Stimulated activated CD8-positive, alpha-beta memory T cell treated with anti-CD3 and anti-CD28 coated beads, Interleukin-4, amount 100 ng/mL, for 48 hours (primary cell): ENCODE measurements around the gene PILRB.
"Not testable (repeated sequence)": the region's sequence is repeated elsewhere in the genome, so short reads cannot be mapped to it uniquely, and the experiment has no call there.

Source experiments
- DNase-seq: peaks from one replicate; pipeline ENCODE4 v3.0.0-alpha.2; 2020

The PILRB gene

DNA sequence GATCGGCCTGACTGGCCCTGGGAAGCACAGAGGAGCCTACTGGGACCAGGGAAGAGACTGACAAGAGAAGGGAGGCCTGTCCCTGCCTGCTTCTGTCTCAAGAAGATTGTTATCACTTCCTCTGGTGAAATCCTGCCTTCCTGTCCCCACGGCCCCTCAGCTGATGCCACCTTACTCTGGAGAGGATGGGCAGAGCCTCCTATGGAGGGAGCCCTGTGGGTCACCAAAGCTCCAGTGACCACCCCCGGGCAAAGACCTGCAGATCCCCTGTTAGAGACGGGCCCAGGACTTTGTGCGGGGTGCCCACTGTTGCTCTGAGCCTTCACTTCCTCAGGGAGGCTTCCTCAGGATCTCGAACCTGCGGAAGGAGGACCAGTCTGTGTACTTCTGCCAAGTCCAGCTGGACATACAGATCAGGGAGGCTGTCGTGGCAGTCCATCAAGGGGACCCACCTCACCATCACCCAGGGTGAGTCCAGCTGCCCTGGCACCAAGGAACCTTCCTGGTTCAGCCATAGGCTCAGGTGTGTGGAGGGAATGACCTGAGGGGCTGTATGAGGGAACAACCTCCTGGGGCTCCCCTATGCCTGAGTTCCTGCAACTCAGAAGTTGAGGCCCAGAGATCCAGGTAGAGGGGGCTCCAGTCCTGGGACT is 1.4 kb upstream of the PILRB start:
- no peak for DNase-seq

DNA sequence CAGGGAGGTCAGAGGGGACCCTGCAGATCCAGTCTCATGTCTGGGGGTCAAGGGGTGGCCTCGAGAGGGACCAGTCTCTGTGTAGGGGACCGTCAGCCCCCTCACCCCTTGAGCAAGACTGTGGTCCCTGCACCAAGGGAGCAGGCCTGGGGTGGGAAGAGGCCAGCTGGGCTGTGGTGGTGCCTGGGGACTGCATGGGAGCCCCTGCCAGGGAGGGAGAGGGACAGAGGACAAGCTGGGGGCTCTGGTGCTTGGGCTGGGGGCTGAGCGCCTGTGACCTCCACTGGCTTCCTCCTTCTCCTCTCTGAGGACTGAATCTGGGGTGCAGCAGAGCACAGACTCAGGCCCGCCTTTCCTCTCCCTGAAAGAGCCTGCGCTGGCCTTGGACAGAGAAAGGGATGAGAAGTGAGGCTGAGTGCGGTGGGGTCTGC is 771 bp upstream of the PILRB start:
- DNase-seq, result no peak

DNA sequence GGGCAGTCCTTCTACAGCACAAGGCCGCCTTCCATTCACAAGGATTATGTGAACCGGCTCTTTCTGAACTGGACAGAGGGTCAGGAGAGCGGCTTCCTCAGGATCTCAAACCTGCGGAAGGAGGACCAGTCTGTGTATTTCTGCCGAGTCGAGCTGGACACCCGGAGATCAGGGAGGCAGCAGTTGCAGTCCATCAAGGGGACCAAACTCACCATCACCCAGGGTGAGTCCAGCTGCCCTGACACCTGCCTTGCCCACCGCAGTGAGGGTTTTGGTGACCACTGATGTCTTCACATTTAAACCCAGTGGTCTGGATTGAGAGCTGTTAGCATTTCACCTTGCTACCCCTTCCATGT is 918 bp downstream of the PILRB start:
- no peak for DNase-seq

DNA sequence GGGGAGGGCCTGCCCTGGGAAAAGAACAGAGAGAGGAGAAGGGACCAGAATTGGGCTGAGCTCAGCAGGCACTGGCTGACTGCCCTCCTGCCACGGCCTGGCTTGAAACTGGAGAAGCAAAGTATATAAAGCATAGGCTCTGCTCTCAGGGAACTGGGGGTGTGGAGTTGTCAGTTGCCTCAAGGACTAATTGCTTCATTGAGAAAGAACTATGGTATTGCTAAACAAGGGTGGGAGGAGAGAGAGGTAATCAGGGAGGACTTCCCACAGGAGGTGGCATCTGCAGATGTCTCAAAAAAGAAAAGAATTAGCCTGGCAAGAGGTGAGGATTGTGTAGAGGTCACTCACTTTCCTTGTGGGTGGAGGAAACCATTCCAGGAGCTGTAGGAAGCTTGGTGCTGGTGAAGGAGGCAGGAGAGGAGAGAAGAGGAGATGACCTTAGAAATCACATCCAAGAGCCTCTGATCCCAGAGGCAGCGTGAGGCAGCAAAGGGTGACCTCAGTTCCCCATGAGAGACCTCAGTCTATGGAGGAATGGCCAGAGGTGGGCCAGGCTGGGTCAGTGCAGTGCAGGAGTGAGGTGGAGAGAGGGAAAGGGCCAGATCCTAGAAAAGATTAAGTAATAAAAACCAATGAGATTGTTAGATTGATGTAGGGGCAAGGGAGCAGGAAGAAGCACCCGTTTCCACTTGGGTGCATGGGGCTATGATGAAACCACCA is 2.4 kb downstream of the PILRB start:
- no peak for DNase-seq

DNA sequence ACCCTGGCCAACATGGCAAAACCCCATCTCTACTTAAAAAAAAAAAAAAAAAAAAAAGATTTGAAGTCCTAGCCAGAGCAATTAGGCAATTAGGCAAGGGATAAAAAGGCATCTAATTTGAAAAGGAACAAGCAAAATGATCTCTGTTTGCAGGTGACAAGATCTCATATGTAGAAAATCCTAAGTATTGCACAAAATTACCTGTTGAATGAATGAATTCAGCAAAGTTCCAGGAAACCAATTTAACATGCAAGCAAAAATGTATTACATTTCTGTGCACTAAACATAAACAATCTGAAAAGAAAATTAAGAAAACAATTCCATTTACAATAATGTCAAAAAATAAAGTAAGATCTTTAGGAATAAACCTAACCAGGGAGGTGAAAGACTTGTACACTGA is 5.2 kb downstream of the PILRB start:
- DNase-seq, result no peak

DNA sequence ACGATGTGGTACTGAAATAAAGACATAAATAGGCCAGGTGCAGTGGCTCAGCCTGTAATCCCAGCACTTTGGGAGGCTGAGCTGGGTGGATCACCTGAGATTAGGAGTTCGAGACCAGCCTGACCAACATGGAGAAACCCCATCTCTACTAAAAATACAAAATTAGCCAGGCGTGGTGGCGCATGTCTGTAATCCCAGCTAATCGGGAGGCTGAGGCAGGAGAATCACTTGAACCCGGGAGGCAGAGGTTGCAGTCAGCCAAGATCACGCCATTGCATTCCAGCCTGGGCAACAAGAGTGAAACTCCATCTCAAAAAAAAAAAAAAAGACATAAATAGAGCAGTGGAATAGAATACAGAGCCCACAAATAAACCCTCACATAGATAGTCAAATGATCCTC is 5.9 kb downstream of the PILRB start:
- not testable (repeated sequence) for DNase-seq

DNA sequence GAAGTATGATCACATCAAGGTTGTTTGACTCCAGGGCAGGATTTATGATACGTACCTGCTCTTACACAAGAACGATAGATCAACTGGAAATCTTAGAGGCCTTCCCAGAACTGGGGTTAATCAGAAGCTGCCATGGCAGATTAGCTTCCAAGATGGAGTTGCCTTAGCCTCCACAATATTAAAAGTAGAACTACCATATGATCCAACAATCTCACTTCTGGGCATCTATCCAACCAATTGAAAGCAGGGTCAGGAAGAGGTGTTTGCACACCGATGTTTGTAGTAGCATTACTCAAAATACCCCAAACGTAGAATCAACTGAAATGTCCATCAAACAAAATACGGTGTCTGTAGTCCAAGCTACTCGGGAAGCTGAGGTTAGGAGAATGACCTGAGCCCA is 6.6 kb downstream of the PILRB start:
- no peak for DNase-seq

DNA sequence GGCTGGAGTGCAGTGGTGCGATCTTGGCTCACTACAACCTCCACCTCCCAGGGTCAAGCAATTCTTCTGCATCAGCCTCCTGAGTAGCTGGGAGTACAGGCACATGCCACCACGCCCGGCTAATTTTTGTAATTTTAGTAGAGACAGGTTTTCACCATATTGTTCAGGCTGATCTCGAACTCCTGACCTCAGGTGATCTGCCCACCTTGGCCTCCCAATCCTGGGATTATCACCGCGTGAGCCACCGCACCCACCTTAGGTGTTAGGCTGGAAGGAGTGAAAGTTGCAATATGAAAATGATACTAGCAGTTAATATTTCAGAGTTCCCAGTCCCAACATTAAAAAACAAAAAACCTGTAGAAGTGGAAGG is 8.1 kb downstream of the PILRB start:
- not testable (repeated sequence) for DNase-seq

DNA sequence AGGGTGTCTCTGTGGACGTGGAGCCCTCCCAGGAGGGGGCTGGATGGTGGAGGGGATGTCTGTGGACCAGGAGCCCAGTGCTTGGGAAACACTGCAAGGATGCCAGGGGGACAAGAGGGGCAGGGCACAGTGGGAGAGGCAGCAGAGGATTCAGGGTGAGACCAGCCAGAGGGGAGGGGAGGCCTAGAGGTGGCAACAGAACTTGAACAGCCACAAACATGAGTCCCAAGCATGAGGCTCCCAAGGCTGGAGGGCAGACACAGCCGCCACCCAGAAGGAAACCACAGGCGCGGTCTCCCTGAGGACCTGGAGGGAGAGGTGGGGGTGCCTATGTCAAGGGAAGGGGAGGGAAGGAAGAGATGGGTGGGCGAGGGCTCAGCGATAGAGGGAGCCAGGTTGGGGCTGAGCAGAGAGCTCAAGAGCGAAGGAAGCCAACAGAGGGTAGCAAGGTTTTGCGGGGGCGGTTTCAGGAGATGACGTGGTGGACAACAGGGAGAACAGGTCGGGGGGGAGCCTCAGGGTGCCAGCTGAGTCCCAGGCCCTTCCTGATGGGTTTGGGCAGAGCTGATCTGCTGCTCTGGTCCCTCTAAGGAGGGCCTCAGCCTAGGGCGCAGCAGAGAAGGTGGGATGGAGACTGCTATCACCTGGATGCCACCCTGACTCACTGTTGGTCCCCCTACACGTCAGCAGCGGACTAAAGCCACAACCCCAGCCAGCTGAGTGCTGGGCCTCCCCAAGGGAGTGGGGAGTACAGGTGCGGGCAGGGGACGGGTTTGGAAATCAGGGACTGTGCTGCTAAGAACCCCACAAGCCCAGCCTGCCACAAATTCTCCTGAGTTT is 8.7 kb downstream of the PILRB start:
- peak; percentile 73 for DNase-seq

DNA sequence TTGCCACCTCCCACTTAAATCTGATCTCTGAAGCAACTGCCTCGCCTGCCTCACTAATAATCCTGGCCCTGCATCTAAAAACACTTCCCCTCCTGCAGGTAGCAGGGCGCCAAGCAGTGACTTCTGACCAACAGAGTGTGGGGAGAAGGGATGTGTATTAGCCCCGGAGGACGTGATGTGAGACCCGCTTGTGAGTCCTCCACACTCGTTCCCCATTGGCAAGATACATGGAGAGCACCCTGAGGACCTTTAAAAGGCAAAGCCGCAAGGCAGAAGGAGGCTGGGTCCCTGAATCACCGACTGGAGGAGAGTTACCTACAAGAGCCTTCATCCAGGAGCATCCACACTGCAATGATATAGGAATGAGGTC is 9.3 kb downstream of the PILRB start:
- DNase-seq, result no peak

DNA sequence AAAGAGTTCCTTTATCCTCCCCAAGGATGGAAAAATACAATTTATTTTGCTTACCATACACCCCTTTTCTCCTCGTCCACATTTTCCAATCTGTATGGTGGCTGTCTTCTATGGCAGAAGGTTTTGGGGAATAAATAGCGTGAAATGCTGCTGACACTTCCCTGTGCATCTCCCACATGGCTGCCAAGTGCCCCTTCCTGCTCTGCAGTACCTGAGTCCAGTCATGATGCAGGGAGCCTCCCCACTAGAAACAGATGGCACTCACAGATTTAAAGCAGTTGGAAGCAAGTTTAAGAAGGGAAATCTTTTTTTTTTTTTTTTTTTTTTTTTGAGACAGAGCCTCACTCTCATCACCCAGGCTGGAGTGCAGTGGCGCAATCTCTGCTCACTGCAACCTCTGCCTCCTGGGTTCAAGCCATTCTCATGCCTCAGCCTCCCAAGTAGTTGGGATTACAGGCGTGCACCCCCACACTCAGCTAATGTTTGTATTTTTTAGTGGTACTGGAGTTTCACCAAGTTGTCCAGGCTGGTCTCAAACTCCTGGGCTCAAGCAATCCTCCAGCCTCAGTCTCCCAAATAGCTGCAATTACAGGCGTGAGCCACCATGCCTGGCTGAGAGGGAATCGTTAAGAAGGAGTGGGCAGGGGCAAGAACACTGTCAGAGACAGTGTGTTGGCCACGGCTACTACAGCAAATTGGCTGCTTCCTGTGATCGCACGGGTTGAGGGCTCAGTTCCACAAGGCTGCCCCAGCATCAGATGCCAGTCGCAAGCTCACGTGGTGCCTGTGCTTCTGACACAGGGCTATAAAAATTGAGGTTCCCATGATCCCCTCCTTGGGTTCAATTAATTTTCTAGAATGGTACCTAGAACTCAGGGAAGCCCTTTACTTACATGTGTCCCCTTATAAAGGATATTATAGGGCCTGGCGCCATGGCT is 10.0 kb downstream of the PILRB start:
- no peak for DNase-seq

DNA sequence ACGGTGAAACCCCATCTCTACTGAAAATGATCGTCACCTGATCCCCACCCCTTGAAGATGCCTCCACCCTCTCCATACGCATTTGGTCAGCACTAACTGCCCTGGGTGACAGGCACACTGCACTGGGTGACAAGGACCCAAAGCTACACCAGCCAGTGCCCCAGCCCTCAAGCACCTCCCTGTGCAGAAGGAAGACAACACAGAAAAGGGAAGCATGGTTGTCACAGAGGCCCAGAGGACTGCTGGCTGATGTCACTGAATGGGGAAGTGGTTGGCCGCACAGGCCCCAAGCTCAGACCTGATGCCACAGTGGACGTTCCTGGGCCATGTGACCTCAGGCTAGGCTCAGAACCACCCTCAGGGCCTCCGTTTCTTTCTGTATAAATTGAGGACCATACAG is 11.2 kb downstream of the PILRB start:
- no peak for DNase-seq

DNA sequence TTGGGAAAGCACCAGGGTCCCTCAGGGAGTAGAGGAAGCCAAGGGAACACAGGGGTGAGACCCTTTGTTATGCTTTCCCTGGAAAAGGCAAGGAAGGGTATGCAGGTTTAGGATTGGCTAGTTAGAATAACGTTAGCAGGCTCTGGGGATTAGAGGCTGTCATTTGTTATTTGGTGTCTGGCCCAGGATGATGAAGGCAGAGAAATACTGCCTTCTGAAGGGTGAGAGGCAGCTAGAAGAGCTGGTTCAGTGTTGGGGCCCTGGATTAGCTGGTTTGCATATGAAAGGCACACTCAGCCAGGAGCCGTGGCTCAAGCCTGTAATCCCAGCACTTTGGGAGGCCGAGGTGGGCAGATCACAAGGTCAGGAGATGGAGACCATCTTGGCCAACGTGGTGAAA is 12.4 kb downstream of the PILRB start:
- no peak for DNase-seq

DNA sequence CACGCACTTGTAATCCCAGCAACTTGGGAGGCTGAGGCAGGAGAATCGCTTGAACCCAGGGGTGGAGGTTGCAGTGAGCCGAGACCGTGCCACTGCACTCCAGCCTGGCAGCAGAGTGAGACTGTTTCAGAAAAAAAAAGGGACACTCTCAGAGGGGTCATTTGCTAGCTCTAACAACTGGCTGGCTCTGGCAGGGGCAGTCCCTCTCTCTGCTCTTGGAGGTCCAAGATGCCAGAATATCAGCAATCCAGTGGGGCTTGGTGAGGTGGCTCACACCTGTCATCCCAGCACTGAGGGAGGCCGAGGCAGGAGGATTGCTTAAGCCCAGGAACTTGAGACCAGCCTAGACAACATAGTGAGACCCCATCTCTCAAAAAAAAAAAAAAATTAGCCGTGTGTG is 12.8 kb downstream of the PILRB start:
- DNase-seq, result no peak

DNA sequence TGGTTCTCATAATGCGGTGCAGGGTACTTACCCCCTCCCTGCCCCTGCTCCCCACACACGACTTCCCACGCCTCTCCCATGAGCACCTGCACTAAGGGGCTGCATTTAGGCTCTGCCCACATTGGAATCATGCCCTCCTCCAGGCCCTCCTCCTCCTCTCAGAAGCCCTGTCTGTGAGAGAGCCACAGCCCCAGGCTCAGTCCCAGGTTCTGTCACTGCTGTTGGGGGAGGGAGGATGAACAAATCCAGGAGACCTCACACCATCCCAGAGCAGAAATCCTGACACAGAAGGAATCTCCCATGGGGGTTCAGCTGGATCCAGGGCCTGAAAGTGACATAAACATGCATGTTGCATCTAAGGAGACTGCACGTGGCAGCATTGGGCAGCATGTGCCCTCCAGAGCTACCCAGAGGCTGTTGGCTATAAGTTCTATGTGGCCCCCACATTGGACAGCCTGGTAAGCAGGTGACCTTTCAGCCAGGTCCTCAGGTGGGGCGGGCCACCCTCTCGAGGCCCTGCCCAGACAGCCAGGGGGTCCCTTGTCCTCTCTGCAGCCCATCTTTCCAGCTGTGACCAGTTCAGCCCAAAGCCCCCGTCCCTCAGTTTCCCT is 13.7 kb downstream of the PILRB start:
- DNase-seq, result no peak

DNA sequence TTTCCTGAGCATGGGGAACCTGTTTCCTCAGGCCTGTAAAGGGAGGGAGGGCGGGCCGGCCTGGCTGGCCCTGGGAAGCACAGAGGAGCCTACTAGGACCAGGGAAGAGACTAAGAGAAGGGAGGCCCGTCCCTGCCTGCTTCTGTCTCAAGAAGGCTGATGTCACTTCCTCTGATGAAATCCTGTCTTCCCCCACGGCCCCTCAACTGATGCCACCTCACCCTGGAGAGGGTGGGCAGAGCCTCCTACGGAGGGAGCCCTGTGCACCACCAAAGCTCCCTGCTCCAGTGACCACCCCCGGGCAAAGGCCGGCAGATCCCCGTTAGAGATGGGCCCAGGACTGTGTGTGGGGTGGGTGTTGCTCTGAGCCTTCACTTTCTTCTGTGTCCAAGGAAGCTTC is 14.3 kb downstream of the PILRB start:
- DNase-seq, result no peak

DNA sequence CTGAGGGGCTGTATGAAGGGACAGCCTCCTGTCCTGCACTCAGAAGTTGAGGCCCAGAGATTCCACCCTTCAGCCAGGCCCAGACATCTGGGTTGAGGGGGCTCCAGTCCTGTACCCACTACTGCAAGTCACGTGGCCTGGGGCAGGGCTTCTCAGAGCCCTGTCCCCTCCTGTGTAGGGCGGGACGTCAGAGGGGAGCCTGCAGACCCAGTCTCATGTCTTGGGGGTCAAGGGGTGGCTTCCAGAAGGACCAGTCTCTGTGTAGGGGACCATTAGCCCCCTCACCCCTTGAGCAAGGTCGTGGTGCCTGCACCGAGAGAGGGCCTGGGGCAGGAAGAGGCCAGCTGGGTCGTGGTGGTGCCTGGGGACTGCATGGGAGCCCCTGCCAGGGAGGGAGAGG is 14.8 kb downstream of the PILRB start:
- DNase-seq, result no peak

DNA sequence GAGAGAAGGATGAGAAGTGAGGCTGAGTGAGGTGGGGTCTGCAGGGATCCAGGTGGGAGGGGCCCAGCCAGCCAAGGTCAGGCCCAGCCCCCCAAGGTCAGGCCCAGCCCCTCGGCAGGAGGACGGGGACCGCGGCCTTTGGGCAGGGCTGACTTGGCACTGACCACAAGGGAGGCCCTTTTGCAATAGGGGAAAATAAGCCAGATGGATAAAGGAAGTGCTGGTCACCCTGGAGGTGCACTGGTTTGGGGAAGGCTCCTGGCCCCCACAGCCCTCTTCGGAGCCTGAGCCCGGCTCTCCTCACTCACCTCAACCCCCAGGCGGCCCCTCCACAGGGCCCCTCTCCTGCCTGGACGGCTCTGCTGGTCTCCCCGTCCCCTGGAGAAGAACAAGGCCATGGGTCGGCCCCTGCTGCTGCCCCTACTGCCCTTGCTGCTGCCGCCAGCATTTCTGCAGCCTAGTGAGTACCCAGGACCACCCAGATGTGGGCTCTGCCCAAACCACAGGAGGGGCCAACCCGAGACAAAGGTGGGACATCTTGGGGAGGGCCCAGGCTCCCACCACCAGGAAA is 15.4 kb downstream of the PILRB start, which contains the start of gene PILRA:
TSS of gene PILRA (plus strand) at position 227 of the 571 bp plus-strand sequence. CDS start at position 397, 170 bp downstream.
- DNase-seq, result no peak

DNA sequence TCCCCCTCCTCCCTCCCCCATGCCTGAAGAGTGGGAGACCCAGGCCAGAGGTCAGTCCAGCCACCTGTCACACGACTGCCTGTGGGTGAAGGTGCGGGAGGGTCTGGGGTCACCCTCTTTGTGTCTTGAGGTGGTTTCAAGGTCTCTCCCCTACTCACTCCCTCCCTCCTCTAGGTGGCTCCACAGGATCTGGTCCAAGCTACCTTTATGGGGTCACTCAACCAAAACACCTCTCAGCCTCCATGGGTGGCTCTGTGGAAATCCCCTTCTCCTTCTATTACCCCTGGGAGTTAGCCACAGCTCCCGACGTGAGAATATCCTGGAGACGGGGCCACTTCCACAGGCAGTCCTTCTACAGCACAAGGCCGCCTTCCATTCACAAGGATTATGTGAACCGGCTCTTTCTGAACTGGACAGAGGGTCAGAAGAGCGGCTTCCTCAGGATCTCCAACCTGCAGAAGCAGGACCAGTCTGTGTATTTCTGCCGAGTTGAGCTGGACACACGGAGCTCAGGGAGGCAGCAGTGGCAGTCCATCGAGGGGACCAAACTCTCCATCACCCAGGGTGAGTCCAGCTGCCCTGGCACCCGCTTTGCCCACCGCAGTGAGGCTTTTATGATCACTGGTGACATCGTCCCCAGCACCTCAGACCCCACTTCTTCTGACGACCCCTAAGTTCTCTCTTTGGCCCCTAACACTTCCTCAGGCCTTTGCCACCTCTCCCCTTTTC is 16.1 kb downstream of the PILRB start:
- DNase-seq, result not testable (repeated sequence)

DNA sequence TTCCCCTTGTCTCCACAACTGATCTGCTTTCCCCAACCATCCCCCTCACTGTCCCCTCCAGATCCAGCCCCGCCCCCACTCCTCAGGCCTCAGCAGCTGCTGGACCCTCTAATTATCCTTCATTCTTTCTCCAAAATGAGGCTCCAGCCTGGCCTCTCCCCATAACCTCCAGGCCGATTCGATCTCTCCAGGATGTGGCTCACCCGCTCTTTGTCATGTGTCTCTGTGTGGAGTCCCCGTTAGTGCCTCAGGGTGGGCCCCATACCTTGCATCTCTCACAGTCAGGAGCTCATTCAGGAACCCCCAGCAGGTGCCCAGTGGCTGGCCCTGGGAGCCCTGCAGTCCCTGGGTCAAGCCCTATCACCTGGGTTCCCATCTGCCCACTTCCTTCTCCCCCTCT is 16.7 kb downstream of the PILRB start:
- DNase-seq, result no peak

DNA sequence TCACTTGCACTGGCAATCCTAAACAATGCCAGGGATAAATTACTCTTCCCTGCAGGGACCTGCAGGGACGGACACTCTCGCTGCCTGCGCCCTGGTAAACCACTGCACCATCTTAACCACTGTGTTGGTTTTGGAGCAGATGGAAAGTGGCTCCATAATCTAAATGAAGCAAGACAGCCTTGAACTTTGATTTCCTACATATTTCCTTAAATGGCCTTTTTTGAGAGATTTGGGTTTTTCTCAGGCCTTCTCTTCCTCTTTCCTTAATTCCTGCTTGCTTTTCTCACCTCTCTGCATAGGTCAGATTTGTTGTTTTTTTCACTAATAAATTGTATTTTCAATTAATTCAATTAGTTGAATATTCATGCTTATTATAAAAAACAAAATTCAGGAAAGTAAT is 18.1 kb downstream of the PILRB start:
- DNase-seq, result no peak
